Urinary bladder (tissue), 4 donors: ENCODE measurements around the gene GNA12. TPM values are rescaled to one million over a fixed set of nuclear protein-coding genes. Genes with fewer than 3 reads are reported as not detected.
"Not testable (repeated sequence)": the region's sequence is repeated elsewhere in the genome, so short reads cannot be mapped to it uniquely, and the experiment has no call there.

Experiments
- DNase-seq: peaks from one replicate; pipeline ENCODE4 v3.0.0-alpha.2; 2015; ENCODE audit errors: extremely low spot score
- H3K27ac ChIP-seq: one replicate; pipeline ENCODE4 v1.5.1; 2013; ENCODE audit warnings: low read depth, mild to moderate bottlenecking, moderate library complexity
- H3K36me3 ChIP-seq: one replicate; pipeline ENCODE4 v1.6.1; 2013; ENCODE audit warnings: mild to moderate bottlenecking, moderate library complexity; ENCODE audit not compliant: insufficient read depth
- H3K4me1 ChIP-seq: one replicate; pipeline ENCODE4 v1.6.1; 2013; ENCODE audit warnings: mild to moderate bottlenecking, moderate library complexity; ENCODE audit not compliant: insufficient read depth
- H3K4me3 ChIP-seq: one replicate; pipeline ENCODE4 v1.5.1; 2013; ENCODE audit warnings: low read depth, low read length
- WGBS: extraction: QIAGEN DNeasy Blood & Tissue Kit; methylation state at CpG from one replicate; pipeline ENCODE4 v1.1.7; 2013; 5-methylcytosine and 5-hydroxymethylcytosine counted together
- polyA plus RNA-seq: library from polyadenylated mRNA; stranded (reverse); fragments of 200-250 nt; gene quantifications from one replicate; pipeline ENCODE4 v1.2.3, GENCODE V29; 2013
- total RNA-seq: library from RNA; depleted of rRNA; stranded (reverse); fragments of >200 nt; gene quantifications from one replicate; pipeline ENCODE4 v1.2.3, GENCODE V29; 2014
- donor health status: healthy with polysubstance abuse.
- donor health status: healthy.

The GNA12 gene
- total and polyA plus RNA-seq, 2 donors = 22.1 to 62.6 TPM

DNA sequence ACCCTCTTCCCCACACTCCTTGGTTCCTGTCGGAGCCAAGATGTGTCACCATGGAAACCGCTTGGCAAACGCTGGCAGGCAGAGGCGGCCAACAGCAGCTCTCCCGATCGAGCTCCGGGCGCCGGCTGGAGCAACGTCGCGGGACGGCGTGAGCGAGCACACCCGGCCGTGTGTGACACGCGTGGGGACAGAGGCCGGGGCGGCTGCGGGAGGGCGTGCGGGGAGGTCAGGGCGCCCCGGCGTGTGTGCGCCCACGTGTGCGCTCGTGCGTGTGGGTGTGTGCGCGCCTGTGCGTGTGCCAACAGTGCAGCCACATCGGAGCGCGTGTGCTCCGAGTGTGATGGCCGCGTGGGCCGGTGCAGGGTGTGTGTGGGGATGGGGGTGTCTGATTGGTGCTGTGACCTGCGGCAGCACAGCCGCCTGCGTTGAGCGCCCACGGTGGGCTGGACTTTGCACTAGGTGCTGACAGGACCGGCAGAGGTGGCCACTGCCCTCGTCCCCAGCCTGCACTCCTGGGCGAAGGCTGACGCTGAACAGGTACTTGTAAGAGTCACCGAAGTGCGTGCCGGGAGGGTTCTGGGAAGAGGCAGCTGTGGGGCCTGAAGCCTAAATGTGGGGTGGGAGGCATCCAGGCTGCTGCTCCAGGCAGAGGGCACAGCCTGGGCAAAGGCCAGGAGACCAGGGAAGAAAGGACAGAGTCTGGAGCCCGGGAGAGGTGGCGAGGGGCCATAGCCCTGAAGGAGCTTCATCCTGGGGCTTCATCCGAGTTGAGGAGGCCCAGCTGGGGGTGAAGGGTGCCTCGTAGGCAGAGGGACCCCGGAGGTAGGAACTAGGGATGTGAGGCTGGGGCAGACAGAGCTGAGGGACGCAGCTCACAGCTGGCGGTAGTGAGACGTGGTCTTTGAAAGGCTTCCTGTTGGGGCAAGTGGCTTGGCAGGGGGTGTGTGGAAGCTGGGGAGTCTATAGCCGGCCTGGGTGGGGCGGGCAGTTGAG lies 164.7 kb downstream of the GNA12 start:
- not testable (repeated sequence) for H3K4me1 ChIP-seq, H3K27ac ChIP-seq, DNase-seq, H3K36me3 ChIP-seq, H3K4me3 ChIP-seq
- WGBS = 50% methylated on average over 63 of the region's 64 CpGs

DNA sequence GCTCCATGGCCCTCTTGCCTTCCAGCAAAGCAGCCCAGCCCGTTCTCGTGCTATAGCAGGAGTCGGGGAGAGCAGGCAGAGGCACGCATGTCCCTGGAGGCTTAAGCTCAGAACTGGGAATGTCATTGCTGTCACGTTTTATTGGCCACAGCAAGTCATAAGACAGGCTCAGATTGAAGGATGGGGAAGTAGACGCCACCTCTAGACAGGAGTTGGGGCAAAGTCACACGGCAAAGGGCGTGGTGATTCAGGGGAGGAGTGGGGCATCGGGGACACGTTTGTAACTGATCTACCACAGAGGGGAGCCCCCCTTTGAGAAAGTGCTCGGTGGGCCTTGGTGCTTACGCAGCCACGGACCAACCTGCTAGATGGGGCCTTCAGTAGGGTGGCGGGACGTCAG lies 165.7 kb downstream of the GNA12 start:
- WGBS = 82% methylated on average over 15 of the region's 15 CpGs
- not testable (repeated sequence) for H3K4me3 ChIP-seq, H3K36me3 ChIP-seq, H3K4me1 ChIP-seq, H3K27ac ChIP-seq, DNase-seq

Other genes with a start within 250 kb of the GNA12 start
- 29.2 TPM for gene TTYH3, start 212.3 kb downstream of the GNA12 start, total RNA-seq
- gene TTYH3, start 212.3 kb downstream of the GNA12 start, polyA plus RNA-seq = 26.7 TPM
- 0.11 TPM for gene AMZ1, start 156.1 kb downstream of the GNA12 start, total RNA-seq
- 0.22 TPM for gene AMZ1, start 156.1 kb downstream of the GNA12 start, polyA plus RNA-seq
- 5.0 TPM for gene CARD11, start 199.6 kb upstream of the GNA12 start, total RNA-seq
- 5.4 TPM for gene CARD11, start 199.6 kb upstream of the GNA12 start, polyA plus RNA-seq